Esophagus (tissue), 2 donors: ENCODE results near the gene GPATCH11. TPM values are rescaled to one million over a fixed set of nuclear protein-coding genes. Genes with fewer than 3 reads are reported as not detected.

Source experiments
- H3K27ac ChIP-seq, 2 donors: one replicate each; pipeline ENCODE4 v1.5.1; 2013; ENCODE audit warnings: low read depth in 2 of 2, mild to moderate bottlenecking in 2 of 2, inconsistent platforms in 1 of 2, low read length in 1 of 2, moderate library complexity in 1 of 2
- H3K27me3 ChIP-seq, 2 donors: one replicate each; pipeline ENCODE4 v1.6.1; 2013; ENCODE audit warnings: low read length in 2 of 2, control low read depth in 1 of 2, mild to moderate bottlenecking in 1 of 2; ENCODE audit not compliant: insufficient read depth in 2 of 2, control insufficient read depth in 1 of 2
- H3K36me3 ChIP-seq, 2 donors: one replicate each; pipeline ENCODE4 v1.6.1; 2013; ENCODE audit warnings: low read length in 1 of 2; ENCODE audit not compliant: control insufficient read depth in 2 of 2, insufficient read depth in 2 of 2
- H3K4me1 ChIP-seq, 2 donors: one replicate each; pipeline ENCODE4 v1.6.1; 2013; ENCODE audit warnings: low read length in 1 of 2; ENCODE audit not compliant: control insufficient read depth in 2 of 2, insufficient read depth in 2 of 2
- H3K4me3 ChIP-seq, 2 donors: one replicate each; pipeline ENCODE4 v1.5.1; 2013; ENCODE audit warnings: low read length in 2 of 2, mild to moderate bottlenecking in 2 of 2, low read depth in 1 of 2, moderate library complexity in 1 of 2
- H3K9me3 ChIP-seq, 2 donors: one replicate each; pipeline ENCODE4 v1.6.1; 2013; ENCODE audit warnings: mild to moderate bottlenecking in 2 of 2, low read depth in 1 of 2, low read length in 1 of 2, moderate library complexity in 1 of 2; ENCODE audit not compliant: control insufficient read depth in 2 of 2, insufficient read depth in 1 of 2
- WGBS, 2 donors: extraction: QIAGEN DNeasy Blood & Tissue Kit; methylation state at CpG; one replicate each; pipeline ENCODE4 v1.1.7; 2013; 5-methylcytosine and 5-hydroxymethylcytosine counted together
- polyA plus RNA-seq, 2 donors: library from polyadenylated mRNA; stranded (reverse); fragments of 200-250 nt; gene quantifications; one replicate each; pipeline ENCODE4 v1.2.3, GENCODE V29; 2013
- donor health status: healthy with polysubstance abuse.
- donor health status: Bipolar disorder and iron deficiency.

The GPATCH11 gene
- polyA plus RNA-seq, 2 donors, result 2.7 to 2.8 TPM

- 90 to 97% methylated on average over 3 of the region's 3 CpGs for WGBS, 2 donors
- no peak overlapping the region for H3K27ac ChIP-seq
- H3K4me3 ChIP-seq, result no peak overlapping the region
- no peaks in the 10 kb centered on the region for H3K9me3 ChIP-seq
- H3K27me3 ChIP-seq, result no peaks in the 10 kb centered on the region
- peaks cover 2 to 3% of the 10 kb centered on the region in 2 donors for H3K36me3 ChIP-seq
- no peaks in the 10 kb centered on the region for H3K4me1 ChIP-seq
Observed at GRCh38 chr2:37102588-37102987, 18.3 kb downstream of the GPATCH11 start.

GRCh38 chr2:37104178-37104577, 19.9 kb downstream of the GPATCH11 start:
- 93 to 98% methylated on average over 2 of the region's 2 CpGs for WGBS, 2 donors
- no peaks in the 10 kb centered on the region for H3K9me3 ChIP-seq
- H3K4me1 ChIP-seq, result no peaks in the 10 kb centered on the region
- peaks cover 4 to 5% of the 10 kb centered on the region in 2 donors for H3K36me3 ChIP-seq
- H3K27me3 ChIP-seq, result no peaks in the 10 kb centered on the region
- H3K4me3 ChIP-seq, result no peak overlapping the region
- H3K27ac ChIP-seq, result no peak overlapping the region

GRCh38 chr2:37105150-37105549, 20.8 kb downstream of the GPATCH11 start:
- Histone ChIP-seq H3K4me3 (no peak overlapping the region), H3K36me3 (peaks cover 2 to 5% of the 10 kb centered on the region in 2 donors), H3K27ac (no peak overlapping the region), H3K4me1 (no peaks in the 10 kb centered on the region), H3K27me3 (no peaks in the 10 kb centered on the region), H3K9me3 (no peaks in the 10 kb centered on the region)
- 85 to 88% methylated on average over 5 of the region's 5 CpGs for WGBS, 2 donors

- Histone ChIP-seq H3K36me3 (peaks cover 2 to 7% of the 10 kb centered on the region in 2 donors), H3K27ac (no peak overlapping the region), H3K27me3 (no peaks in the 10 kb centered on the region), H3K9me3 (no peaks in the 10 kb centered on the region), H3K4me1 (no peaks in the 10 kb centered on the region), H3K4me3 (no peak overlapping the region)
- WGBS, 2 donors, result 89 to 92% methylated on average over 4 of the region's 4 CpGs
Observed at GRCh38 chr2:37109523-37109922, 25.2 kb downstream of the GPATCH11 start.

- Histone ChIP-seq H3K9me3 (no peaks in the 10 kb centered on the region), H3K4me3 (no peak overlapping the region), H3K4me1 (no peaks in the 10 kb centered on the region), H3K36me3 (peaks cover 2 to 7% of the 10 kb centered on the region in 2 donors), H3K27me3 (no peaks in the 10 kb centered on the region), H3K27ac (no peak overlapping the region)
- 76 to 82% methylated on average over 4 of the region's 4 CpGs for WGBS, 2 donors
Observed at GRCh38 chr2:37110306-37111212, 26.2 kb downstream of the GPATCH11 start.

- Histone ChIP-seq H3K27me3 (no peaks in the 10 kb centered on the region), H3K36me3 (peaks cover 2 to 7% of the 10 kb centered on the region in 2 donors), H3K9me3 (no peaks in the 10 kb centered on the region), H3K27ac (no peak overlapping the region), H3K4me1 (no peaks in the 10 kb centered on the region), H3K4me3 (no peak overlapping the region)
- 72 to 98% methylated on average over 2 of the region's 2 CpGs for WGBS, 2 donors
Observed at GRCh38 chr2:37111958-37112357, 27.6 kb downstream of the GPATCH11 start.

GRCh38 chr2:37117566-37117965, 33.2 kb downstream of the GPATCH11 start:
- 90 to 92% methylated on average over 1 of the region's 1 CpG for WGBS, 2 donors
- peaks cover 0 to 4% of the 10 kb centered on the region in 2 donors for H3K36me3 ChIP-seq
- no peak overlapping the region for H3K27ac ChIP-seq
- no peaks in the 10 kb centered on the region for H3K9me3 ChIP-seq
- H3K4me1 ChIP-seq, result no peaks in the 10 kb centered on the region
- no peak overlapping the region for H3K4me3 ChIP-seq
- no peaks in the 10 kb centered on the region for H3K27me3 ChIP-seq

GRCh38 chr2:37119157-37119556, 34.8 kb downstream of the GPATCH11 start:
- Histone ChIP-seq H3K36me3 (peaks cover 3 to 4% of the 10 kb centered on the region in 2 donors), H3K27ac (no peak overlapping the region), H3K4me1 (no peaks in the 10 kb centered on the region), H3K9me3 (no peaks in the 10 kb centered on the region), H3K27me3 (no peaks in the 10 kb centered on the region), H3K4me3 (no peak overlapping the region)
- 95 to 96% methylated on average over 5 of the region's 5 CpGs for WGBS, 2 donors

GRCh38 chr2:37125416-37125815, 41.1 kb downstream of the GPATCH11 start:
- 96 to 97% methylated on average over 2 of the region's 2 CpGs for WGBS, 2 donors
- Histone ChIP-seq H3K4me3 (no peak overlapping the region), H3K27ac (no peak overlapping the region), H3K9me3 (no peaks in the 10 kb centered on the region), H3K4me1 (no peaks in the 10 kb centered on the region), H3K36me3 (peaks cover 4 to 6% of the 10 kb centered on the region in 2 donors), H3K27me3 (no peaks in the 10 kb centered on the region)

GRCh38 chr2:37132914-37133313, 48.6 kb downstream of the GPATCH11 start:
- WGBS, 2 donors, result 97% methylated on average over 6 of the region's 6 CpGs

More at GRCh38 chr2:37132914-37133313, 48.6 kb downstream of the GPATCH11 start:
- no peak overlapping the region for H3K4me3 ChIP-seq
- H3K9me3 ChIP-seq, result no peaks in the 10 kb centered on the region
- no peak overlapping the region for H3K27ac ChIP-seq
- H3K4me1 ChIP-seq, result no peaks in the 10 kb centered on the region
- H3K36me3 ChIP-seq, result peaks cover 0 to 20% of the 10 kb centered on the region in 2 donors
- H3K27me3 ChIP-seq, result no peaks in the 10 kb centered on the region
